Pancreas (tissue), 10 donors: ENCODE measurements around the gene NOG. TPM values are rescaled to one million over a fixed set of nuclear protein-coding genes. Genes with fewer than 3 reads are reported as not detected.

ENCODE experiments used
- ATAC-seq, 4 donors: fragments of 200-7000 bp; cut with Tn5 transposase; one replicate each; pipeline versions ENCODE4 v1.8.0 to v1.9.1; 2020; ENCODE audit warnings: mild to moderate bottlenecking in 4 of 4, moderate library complexity in 4 of 4
- DNase-seq, 6 donors: peaks; one replicate each; pipeline ENCODE4 v3.0.0-alpha.2; 2020
- FAIRE-seq: peaks from 2 replicates; lab custom pipeline; 2012; peaks lifted over from hg19 to GRCh38; lab: Jason Lieb, UNC
- H3K27ac ChIP-seq, 4 donors: fragments of 200-600 bp; sonication (generic); 1 replicate in 3 of 4; 2 replicates in 1 of 4; pipeline versions ENCODE4 v1.5.0 to v1.8.0; 2020
- H3K27me3 ChIP-seq, 4 donors: fragments of 200-600 bp; one replicate each; pipeline ENCODE4 v1.8.0; 2021
- H3K36me3 ChIP-seq, 3 donors: fragments of 200-600 bp; sonication (generic) in 1 of 3; one replicate each; pipeline versions ENCODE4 v1.5.0 to v1.8.0; 2020 to 2021
- H3K4me1 ChIP-seq, 3 donors: fragments of 200-600 bp; one replicate each; pipeline ENCODE4 v1.8.0; 2021
- H3K4me3 ChIP-seq, 4 donors: fragments of 200-600 bp; sonication (generic) in 2 of 4; one replicate each; pipeline versions ENCODE4 v1.5.0 to v1.8.0; 2020 to 2021
- H3K9me3 ChIP-seq, 4 donors: fragments of 200-600 bp; one replicate each; pipeline ENCODE4 v1.8.0; 2021
- WGBS, 2 donors: extraction: QIAGEN DNeasy Blood & Tissue Kit; methylation state at CpG; one replicate each; pipeline ENCODE4 v1.1.7; 2013; 5-methylcytosine and 5-hydroxymethylcytosine counted together
- intact Hi-C, 3 donors: fragments of 100-400 bp; cut with DNase I; formaldehyde crosslinking; loops; one replicate each; pipeline versions ENCODE4 v1.11.1 to v1.14.2; 2022
- polyA plus RNA-seq, 2 donors: library from polyadenylated mRNA; stranded (reverse); fragments of 200-250 nt; gene quantifications; one replicate each; pipeline ENCODE4 v1.2.3, GENCODE V29; 2013
- total RNA-seq, 6 donors: library from RNA; stranded (reverse); fragmentation: NEBNext Ultra II Directional in 4 of 6; extraction: Animal tissue kit (Norgen Biotek cat#: 25700) in 4 of 6; gene quantifications; one replicate each; pipeline versions ENCODE4 v1.2.1 to v1.2.4, GENCODE V29; 2021 to 2023
- TF ChIP-seq, protein P1 (sequence below), 4 donors: fragments of 200-600 bp; sonication (generic) in 3 of 4; IDR thresholded peaks; one replicate each; pipeline versions ENCODE4 v1.5.0 to v1.8.0; 2021; ENCODE audit warnings: antibody characterized with exemption in 4 of 4
- donor health status: healthy with polysubstance abuse.
- donor health status: DM: no; HTN: no; CAD: no; lungs with moderate emphysema.
- donor health status: DM: no; HTN: no; CAD: no.
- donor health status: control.
- donor health status: control.
- donor health status: Bipolar disorder and iron deficiency.
- donor health status: DM: yes; HTN: yes; CAD: no.
- donor health status: DM: no; HTN: no; CAD: no.
- donor health status: DM: no; HTN: no; CAD: no.
- donor health status: DM: yes; HTN: yes; CAD: no.

NOG gene
- total and polyA plus RNA-seq, 8 donors: 0.09 to 0.19 (median 0.13) TPM; not detected in 3

DNA sequence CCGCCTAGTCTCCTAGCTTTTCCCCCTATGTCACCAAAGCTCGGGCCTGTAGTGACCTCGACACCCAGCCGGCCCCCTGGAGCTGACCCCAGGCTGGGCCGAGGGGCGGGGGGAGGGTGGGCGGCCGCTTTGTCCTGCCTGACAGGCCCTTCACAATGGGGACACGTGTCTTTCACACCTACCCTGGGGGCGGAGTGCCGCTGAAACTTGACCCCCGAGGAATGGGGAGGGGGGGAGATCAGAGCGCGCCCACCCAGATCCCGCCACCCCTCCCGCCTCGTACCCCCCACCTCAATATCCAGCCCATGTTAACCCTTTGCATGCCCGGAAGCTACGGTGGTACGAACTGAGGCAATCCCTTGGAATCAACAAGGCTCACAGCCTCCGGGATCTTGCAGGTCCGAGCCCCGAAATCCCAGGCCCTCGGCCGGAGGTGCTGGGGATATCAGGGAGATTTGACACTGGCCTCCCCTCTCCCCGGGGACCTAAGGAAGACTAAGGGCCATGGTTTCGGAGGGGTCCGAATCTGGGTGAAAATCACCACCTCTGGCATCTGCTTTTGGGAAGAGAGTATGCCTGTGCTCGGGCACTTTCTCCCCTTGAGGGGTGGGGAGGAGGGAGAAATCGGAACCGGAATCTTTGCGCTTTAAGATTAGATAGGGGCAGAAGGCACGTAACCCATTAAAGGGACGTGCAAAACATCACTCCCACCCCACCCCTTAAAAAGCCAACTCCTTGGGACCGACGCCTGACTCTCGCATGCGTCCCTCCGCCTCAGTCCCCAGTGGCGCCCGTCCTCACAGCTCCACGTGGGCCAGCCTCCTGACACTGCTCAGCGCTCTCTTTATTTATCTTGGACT, 2.6 kb downstream of the NOG start:
- peaks cover 0 to 20% (median 0%) of the 10 kb centered on the region in 4 donors for H3K27me3 ChIP-seq
- DNase-seq (no peak), FAIRE-seq (no peak), ATAC-seq (no peak)
- no peaks in the 10 kb centered on the region for H3K9me3 ChIP-seq
- intact Hi-C loops: no loop called here
- H3K4me3 ChIP-seq: no peak overlapping the region
- no peak overlapping the region for H3K27ac ChIP-seq
- H3K36me3 ChIP-seq: no peaks in the 10 kb centered on the region
- peaks cover 8 to 25% (median 13%) of the 10 kb centered on the region in 3 donors for H3K4me1 ChIP-seq
- 2 to 3% methylated on average over 36 to 43 of the region's 43 CpGs for WGBS, 2 donors
- TF ChIP-seq, protein P1, sequence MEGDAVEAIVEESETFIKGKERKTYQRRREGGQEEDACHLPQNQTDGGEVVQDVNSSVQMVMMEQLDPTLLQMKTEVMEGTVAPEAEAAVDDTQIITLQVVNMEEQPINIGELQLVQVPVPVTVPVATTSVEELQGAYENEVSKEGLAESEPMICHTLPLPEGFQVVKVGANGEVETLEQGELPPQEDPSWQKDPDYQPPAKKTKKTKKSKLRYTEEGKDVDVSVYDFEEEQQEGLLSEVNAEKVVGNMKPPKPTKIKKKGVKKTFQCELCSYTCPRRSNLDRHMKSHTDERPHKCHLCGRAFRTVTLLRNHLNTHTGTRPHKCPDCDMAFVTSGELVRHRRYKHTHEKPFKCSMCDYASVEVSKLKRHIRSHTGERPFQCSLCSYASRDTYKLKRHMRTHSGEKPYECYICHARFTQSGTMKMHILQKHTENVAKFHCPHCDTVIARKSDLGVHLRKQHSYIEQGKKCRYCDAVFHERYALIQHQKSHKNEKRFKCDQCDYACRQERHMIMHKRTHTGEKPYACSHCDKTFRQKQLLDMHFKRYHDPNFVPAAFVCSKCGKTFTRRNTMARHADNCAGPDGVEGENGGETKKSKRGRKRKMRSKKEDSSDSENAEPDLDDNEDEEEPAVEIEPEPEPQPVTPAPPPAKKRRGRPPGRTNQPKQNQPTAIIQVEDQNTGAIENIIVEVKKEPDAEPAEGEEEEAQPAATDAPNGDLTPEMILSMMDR (IDR thresholded peaks at IDR 0.05): no peak

DNA sequence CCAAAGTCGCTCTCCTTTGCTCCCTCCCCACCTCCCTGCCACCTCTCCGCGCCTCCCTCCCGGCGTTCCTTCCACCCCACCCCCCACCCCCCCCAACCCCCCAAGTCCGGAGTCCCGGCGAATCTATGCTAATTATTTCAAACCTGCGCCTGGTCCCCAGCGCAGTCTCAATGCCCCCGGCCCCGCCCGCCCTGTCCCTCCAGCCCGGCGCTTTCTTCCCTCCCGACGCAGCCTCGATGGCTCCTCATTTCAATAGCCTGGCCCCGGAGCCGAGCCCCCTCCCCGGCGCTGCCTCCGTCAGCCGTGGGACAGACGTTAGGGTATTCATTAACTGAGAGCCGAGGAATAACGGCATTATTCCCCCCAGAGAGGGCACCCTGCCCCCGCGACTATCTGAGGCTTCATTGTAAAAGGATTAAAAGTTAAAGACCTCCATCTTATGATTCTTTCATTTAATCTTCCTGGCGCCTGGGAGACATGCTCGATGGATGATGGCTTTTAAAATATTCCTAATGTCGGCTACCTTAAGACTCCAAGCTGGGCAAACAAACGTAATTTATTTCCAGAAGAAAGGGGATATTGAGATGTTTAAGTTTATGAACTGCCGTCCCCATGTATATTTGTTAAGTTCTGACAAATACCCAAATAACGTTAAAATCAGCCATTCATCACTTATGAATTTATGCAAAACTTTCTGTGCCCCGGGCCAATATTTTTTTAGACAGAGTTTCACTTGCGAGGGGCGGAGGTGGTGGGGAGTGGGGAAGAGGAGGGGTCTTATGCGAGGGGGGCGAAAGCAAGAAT, 3.4 kb downstream of the NOG start:
- 2% methylated on average over 35 to 40 of the region's 40 CpGs for WGBS, 2 donors
- Histone ChIP-seq H3K27me3 (peaks cover 0 to 20% (median 0%) of the 10 kb centered on the region in 4 donors), H3K4me1 (peaks cover 8 to 25% (median 13%) of the 10 kb centered on the region in 3 donors), H3K9me3 (no peaks in the 10 kb centered on the region), H3K27ac (no peak overlapping the region), H3K4me3 (peak overlapping the region in 2 of 4 donors; percentile 13 to 20), H3K36me3 (no peaks in the 10 kb centered on the region)
- intact Hi-C loops: no loop called here
- TF ChIP-seq, protein P1 (IDR thresholded peaks at IDR 0.05): no peak
- no peak for ATAC-seq
- DNase-seq: no peak
- no peak for FAIRE-seq

DNA sequence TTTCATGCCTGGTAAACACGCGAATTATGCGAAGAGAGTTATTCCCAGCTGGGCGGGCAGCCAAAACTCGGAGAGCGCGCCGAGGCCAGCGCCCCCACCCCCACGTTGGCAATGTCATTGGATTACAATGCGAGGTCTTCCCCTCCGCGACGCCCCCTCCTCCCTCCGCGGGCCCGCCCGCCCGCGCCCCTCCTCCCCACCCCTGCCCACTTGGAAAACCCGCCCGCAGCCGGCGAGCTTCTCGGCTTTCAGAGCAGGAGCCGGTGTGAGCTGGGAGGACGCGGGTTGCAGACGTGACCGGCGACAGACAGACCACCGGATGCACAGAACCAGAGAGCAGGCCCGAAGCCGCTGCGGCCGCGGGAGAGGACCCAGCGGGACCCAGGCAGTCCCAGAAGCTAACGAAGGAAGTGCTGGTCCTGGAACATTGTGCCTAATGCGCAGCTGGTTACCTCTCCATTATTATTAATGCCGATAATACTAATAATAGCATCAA, 4.0 kb downstream of the NOG start:
- FAIRE-seq (no peak), DNase-seq (peak in 3 of 6 donors; percentile 21 to 65 (median 64)), ATAC-seq (no peak)
- TF ChIP-seq, protein P1 (IDR thresholded peaks at IDR 0.05): no peak
- intact Hi-C loops: no loop called here
- H3K4me1 ChIP-seq: peaks cover 8 to 25% (median 13%) of the 10 kb centered on the region in 3 donors
- H3K27ac ChIP-seq: no peak overlapping the region
- peak overlapping the region in 2 of 4 donors; percentile 13 to 20 for H3K4me3 ChIP-seq
- 2% methylated on average over 32 to 41 of the region's 41 CpGs for WGBS, 2 donors
- H3K36me3 ChIP-seq: no peaks in the 10 kb centered on the region
- no peaks in the 10 kb centered on the region for H3K9me3 ChIP-seq
- peaks cover 0 to 20% (median 0%) of the 10 kb centered on the region in 4 donors for H3K27me3 ChIP-seq

DNA sequence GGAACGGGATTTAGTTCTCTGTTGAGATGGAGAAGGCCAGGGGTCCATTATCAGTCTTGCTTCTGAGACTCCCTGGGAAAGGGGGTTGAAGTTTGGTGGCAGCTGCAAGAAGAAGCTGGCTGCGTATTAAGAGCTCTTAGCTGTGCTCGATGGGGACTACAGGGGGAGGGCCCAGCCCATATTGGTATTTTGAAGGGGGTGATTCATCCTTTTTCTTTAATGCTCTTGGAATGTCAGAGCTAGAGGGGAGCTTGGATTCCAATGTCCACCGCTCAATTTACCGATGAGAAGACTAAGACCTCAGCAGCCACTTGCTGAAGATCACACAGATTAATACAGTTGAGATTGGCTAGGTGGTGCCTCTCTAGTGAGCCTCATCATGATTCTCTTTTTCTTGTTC, 5.0 kb downstream of the NOG start:
- no peak for FAIRE-seq
- intact Hi-C loops: no loop called here
- no peaks in the 10 kb centered on the region for H3K36me3 ChIP-seq
- H3K4me1 ChIP-seq: peaks cover 8 to 25% (median 13%) of the 10 kb centered on the region in 3 donors
- no peak overlapping the region for H3K4me3 ChIP-seq
- H3K27ac ChIP-seq: no peak overlapping the region
- 82 to 86% methylated on average over 5 of the region's 5 CpGs for WGBS, 2 donors
- no peaks in the 10 kb centered on the region for H3K9me3 ChIP-seq
- ATAC-seq: no peak
- TF ChIP-seq, protein P1 (IDR thresholded peaks at IDR 0.05): no peak
- H3K27me3 ChIP-seq: peaks cover 0 to 20% (median 0%) of the 10 kb centered on the region in 4 donors
- no peak for DNase-seq
